ENCODE measurements around the gene BAHCC1. TPM values are rescaled to one million over a fixed set of nuclear protein-coding genes. Genes with fewer than 3 reads are reported as not detected.

BAHCC1 gene
- total RNA-seq, 1 experiment from 2014 or later: 11.6 TPM

GRCh38 chr17:81513372-81513752 is 118.1 kb downstream of the BAHCC1 start:
- peak; percentile 78 for DNase-seq (ENCODE audit: low spot score)

DNA sequence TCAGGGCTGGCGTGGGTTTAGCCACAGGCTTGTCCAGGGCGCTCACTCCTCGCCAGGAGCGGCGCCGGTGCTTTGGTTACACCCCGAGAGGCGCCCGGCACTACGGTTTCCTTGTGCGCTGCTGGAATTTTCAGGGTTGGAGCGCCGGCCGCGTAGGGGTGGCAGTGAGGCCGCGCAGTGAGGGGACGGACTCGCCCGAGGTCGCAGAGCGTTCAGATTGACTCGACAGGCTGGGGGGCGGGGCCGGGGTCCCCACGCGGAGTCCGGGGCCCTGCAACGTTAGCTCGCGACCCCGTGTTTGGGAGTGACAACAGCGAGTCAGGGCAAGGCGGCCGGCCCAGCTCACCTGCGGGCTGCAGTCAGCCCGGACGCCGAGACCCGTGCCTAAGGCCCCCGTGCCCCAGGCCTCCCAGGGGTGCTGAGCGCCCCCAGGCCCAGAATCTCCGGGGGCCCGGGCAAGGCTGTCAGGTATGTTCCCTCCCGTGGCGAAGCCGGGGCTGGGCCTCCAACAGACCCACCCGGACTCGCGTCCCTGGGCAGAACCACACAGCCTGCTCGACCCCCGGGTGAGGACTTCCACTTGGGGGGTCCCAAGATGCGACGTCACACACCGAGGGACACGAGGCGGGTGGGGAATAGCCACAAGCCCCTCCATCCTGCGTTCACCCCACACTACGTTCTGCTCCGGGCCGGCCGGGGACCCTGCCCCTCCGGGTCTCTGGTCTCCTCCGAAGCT is 118.7 kb downstream of the BAHCC1 start:
- DNase-seq (ENCODE audit: low spot score): peak; percentile 84

DNA sequence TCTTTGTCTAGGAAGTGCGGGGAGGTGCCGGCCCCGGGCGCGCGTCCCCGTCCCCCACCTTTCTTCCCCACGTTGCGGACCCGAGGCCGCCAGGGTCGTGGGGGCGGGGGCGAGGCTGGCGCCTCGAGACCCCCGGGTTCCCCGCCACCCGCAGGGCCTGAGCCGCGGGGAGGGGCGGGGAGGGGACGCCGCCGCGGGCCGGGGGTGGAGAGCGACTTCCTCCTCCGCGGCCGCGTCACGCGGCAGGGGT is 119.2 kb downstream of the BAHCC1 start:
- no peak for DNase-seq (ENCODE audit: low spot score)

DNA sequence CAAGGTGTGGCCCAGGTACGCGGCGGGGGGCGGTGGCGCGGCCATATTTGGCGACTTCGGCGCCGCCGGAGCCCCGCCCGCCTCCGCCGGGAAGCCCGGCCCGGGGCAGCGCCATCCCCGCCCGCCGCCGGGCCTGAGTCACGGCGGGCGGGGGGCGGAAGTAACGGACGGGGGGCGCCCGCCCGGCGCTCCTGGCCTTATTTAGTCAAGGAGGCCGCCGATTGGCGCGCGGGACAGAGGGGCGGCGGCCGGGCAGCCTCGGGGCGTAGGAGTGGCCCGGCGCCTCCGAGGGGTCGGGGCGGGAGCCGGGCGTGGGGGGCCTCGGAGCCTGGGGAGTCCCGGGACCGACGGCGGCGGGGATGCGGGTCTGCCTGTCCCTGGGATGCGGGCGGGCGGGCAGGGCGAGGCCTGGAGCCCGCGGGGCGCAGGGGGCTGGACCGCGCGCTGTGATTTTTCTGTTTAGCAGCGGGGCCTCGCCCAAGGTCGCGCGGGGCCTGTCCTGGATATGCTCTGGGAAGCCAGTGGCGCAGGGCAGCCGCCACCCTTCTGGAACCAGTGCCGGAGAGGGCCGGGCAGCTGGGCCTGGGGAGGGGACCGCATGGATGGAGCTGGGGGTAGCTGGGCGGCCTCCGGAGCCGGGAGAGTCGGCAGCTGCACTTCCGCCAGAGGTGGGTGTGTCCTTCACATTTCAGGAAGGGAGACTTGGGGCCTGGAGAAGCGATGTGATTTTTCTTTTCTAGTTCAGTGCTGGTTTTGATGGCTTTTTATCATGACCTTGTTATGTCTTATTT is 119.7 kb downstream of the BAHCC1 start:
- peak; percentile 75 for DNase-seq (ENCODE audit: low spot score)

DNA sequence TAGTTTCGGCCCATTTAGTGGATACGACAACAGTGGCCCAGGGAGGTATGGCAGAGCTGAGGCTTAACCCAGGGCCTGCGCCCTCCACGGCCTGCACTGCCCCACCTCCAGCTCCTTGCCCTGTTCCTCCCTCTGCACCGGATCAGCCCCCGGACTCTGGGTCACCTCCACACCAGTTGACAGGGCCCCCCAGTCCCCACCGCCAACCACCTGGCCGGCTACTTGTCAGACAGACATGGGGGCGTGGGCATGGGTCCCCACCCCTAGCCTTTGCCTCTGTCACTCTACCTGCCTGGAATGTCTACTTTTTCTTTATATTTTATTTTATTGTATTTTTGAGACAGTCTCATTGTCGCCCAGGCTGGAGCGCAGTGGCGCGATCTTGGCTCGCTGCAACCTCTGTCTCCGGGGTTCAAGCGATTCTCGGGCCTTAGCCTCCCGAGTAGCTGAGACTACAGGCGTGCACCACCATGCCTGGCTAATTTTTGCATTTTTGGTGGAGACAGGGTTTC is 120.3 kb downstream of the BAHCC1 start:
- DNase-seq (ENCODE audit: low spot score): no peak

Small RNA genes within 50 kb of the gene (small RNA-seq; reads per million reads assigned to genes)
- not detected for gene MIR3186
- gene MIR4740: not detected

Other genes with a start within 250 kb of the BAHCC1 start
- gene PVALEF, start 229.9 kb upstream of the BAHCC1 start, total RNA-seq (2014; rRNA removed; shearing (Covaris generic)): not detected in 2 replicates
- gene AATK, start 229.2 kb upstream of the BAHCC1 start, total RNA-seq (2014; rRNA removed; shearing (Covaris generic)): 64.6 and 71.3 TPM in 2 replicates
- gene CEP131, start 172.5 kb upstream of the BAHCC1 start, total RNA-seq (2014; rRNA removed; shearing (Covaris generic)): 37.1 and 46.0 TPM in 2 replicates
- gene TEPSIN, start 156.4 kb upstream of the BAHCC1 start, total RNA-seq (2014; rRNA removed; shearing (Covaris generic)): 39.4 and 46.2 TPM in 2 replicates
- 87.4 and 96.5 TPM in 2 replicates for gene NDUFAF8, start 156.1 kb upstream of the BAHCC1 start, total RNA-seq (2014; rRNA removed; shearing (Covaris generic))
- 109 and 116 TPM in 2 replicates for gene SLC38A10, start 100.2 kb upstream of the BAHCC1 start, total RNA-seq (2014; rRNA removed; shearing (Covaris generic))
- gene ACTG1, start 117.3 kb downstream of the BAHCC1 start, total RNA-seq (2014; rRNA removed; shearing (Covaris generic)): 3,401 and 4,670 TPM in 2 replicates
- gene FSCN2, start 132.9 kb downstream of the BAHCC1 start, total RNA-seq (2014; rRNA removed; shearing (Covaris generic)): 4.3 and 4.7 TPM in 2 replicates
- 67.5 and 70.9 TPM in 2 replicates for gene FAAP100, start 156.9 kb downstream of the BAHCC1 start, total RNA-seq (2014; rRNA removed; shearing (Covaris generic))
- 81.9 and 94.2 TPM in 2 replicates for gene NPLOC4, start 241.7 kb downstream of the BAHCC1 start, total RNA-seq (2014; rRNA removed; shearing (Covaris generic))
- 0.10 and 0.29 TPM in 2 replicates for gene TSPAN10, start 241.7 kb downstream of the BAHCC1 start, total RNA-seq (2014; rRNA removed; shearing (Covaris generic))

Measured in HT-29 (cell line).